ENCODE data around the gene CEP126.
A peak's percentile ranks its signal among the peaks of the same experiment; 100 is the strongest.

DNA sequence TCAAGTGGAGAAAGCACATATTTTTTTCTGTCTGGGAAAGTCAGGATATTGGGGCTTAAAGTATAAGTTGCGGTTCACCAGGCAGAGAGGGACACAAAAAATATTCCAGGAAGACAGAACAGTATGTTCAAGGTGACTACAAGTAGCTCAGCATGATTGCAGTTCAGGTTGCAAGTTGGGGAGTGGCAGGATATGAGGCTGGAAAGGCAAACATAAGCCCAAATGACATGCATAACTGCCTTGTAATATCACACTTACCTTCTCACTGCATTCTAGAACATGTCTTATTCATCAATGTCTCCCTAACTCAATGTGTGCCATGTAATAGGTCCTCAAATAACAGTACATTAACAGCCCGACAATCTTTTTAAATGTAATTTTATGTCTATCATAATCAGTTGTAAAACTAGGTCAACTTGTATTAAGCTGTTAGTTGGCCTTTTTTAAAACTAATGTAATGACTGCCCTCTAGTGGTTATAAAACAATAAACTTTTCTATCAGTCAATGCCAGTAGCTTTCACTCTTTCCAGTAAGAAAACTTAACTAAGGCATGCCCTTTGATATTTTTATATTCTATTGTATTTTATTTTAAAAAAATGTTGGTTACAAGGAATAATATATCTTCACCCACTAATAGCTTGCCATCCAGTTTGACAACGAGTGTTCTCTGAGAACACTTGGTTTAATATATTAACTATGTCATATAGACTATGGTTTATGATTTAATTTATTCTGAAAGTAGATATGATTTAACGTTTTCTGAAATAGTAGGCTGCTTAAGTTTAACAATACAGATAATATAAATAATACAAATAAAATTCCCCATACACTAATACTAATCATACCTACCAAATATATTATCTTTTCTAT lies 93.0 kb downstream of the CEP126 start:
- TF ChIP-seq CTCF (IDR thresholded peaks at IDR 0.05; ENCODE audit: low read depth, low read length), result peak; percentile 20
- TF ChIP-seq POLR2A (IDR thresholded peaks at IDR 0.05; ENCODE audit: extremely low read depth, insufficient read length), result no peak
- no peak for TF ChIP-seq MAX (IDR thresholded peaks at IDR 0.05; ENCODE audit: low read depth, low read length)
- no peak for TF ChIP-seq MYC (IDR thresholded peaks at IDR 0.05; ENCODE audit: low read depth, low read length)
